ENCODE results near the gene SMTNL1. TPM values are rescaled to one million over a fixed set of nuclear protein-coding genes. Genes with fewer than 3 reads are reported as not detected.

Gene SMTNL1, protein sequence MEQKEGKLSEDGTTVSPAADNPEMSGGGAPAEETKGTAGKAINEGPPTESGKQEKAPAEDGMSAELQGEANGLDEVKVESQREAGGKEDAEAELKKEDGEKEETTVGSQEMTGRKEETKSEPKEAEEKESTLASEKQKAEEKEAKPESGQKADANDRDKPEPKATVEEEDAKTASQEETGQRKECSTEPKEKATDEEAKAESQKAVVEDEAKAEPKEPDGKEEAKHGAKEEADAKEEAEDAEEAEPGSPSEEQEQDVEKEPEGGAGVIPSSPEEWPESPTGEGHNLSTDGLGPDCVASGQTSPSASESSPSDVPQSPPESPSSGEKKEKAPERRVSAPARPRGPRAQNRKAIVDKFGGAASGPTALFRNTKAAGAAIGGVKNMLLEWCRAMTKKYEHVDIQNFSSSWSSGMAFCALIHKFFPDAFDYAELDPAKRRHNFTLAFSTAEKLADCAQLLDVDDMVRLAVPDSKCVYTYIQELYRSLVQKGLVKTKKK
- not detected in 2 replicates for polyA plus RNA-seq (2011; rRNA removed)
- not detected in 2 replicates for polyA plus RNA-seq (2012; cell fraction: cytosol; rRNA removed)
- polyA plus RNA-seq (2012; cell fraction: nucleus; rRNA removed) = not detected in 2 replicates
- not detected in 3 replicates for polyA plus RNA-seq (2017; fragmentation: RNase III; extraction: RNeasy Plus Mini Kit Qiagen cat#74134 plus additional on column Dnase treatment)
- polyA minus RNA-seq (2011; rRNA and poly(A)+ RNA removed) = not detected in 2 replicates

DNA sequence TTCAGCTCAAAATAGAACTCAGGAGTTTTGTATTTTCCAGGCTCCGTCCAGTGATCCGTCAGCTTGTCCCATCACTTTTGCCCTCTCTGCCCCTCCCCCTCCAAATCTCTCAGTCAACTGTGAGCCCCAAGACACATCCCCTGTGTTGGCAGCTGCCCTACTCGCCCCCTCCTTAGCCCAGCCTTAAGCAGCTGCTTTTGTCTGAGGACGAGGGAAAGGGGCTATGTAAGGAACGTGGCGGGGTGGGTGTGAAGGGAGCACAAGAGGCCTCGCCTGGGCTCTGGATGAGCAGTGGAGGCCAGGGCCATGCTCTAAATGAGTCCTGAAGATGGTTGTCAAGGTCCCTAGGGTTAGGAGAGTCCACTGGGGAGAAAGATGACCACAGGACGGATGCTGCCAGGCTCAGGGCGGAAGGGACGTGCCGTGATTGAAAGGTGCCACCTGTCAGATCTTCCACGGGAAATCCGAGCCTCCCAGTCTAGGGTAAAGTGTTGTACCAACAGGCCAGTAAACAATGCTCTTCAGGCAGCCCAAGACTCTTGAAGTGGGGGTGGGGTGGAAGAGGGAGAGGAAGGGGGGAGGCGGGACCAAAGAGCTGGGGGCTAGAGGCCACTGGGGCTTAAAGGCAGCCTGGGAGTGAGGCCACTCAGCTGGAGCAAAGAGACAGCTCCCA lies at the start of gene SMTNL1:
Gene SMTNL1 (plus strand): TSS at position 649 of the 673 bp plus-strand sequence. CDS start 5,048 bp downstream, outside the sequence.
- no peak for TF ChIP-seq NFE2L2 (conservative IDR thresholded peaks at IDR 0.05; ENCODE audit: low read length)
- no peak for TF ChIP-seq RCOR1 (IDR thresholded peaks at IDR 0.05; ENCODE audit: low read depth, low read length)
- no peak for TF ChIP-seq POLR2AphosphoS2 (conservative IDR thresholded peaks at IDR 0.05; ENCODE audit: low read length)
- TF ChIP-seq EHMT2 (IDR thresholded peaks at IDR 0.05; ENCODE audit: low read depth) = no peak
- TF ChIP-seq JUN (IDR thresholded peaks at IDR 0.05) = no peak
- no peak for TF ChIP-seq CHD2 (IDR thresholded peaks at IDR 0.05; ENCODE audit: low read length, partially characterized antibody)
- TF ChIP-seq HES2 (IDR thresholded peaks at IDR 0.05) = no peak
- TF ChIP-seq KDM1A (IDR thresholded peaks at IDR 0.05; ENCODE audit: low read depth) = no peak
- no peak for TF ChIP-seq CHD4 (IDR thresholded peaks at IDR 0.05; ENCODE audit: borderline replicate concordance)
- FAIRE-seq = no peak

GRCh38 chr11:57487920-57488659 lies 49.3 kb upstream of the SMTNL1 start:
- no peak for TF ChIP-seq NFE2L2 (conservative IDR thresholded peaks at IDR 0.05; ENCODE audit: low read length)
- no peak for TF ChIP-seq EP300 (IDR thresholded peaks at IDR 0.05)
- TF ChIP-seq EHF (CRISPR knock-in tag; IDR thresholded peaks at IDR 0.05) = no peak
- TF ChIP-seq, protein P1, sequence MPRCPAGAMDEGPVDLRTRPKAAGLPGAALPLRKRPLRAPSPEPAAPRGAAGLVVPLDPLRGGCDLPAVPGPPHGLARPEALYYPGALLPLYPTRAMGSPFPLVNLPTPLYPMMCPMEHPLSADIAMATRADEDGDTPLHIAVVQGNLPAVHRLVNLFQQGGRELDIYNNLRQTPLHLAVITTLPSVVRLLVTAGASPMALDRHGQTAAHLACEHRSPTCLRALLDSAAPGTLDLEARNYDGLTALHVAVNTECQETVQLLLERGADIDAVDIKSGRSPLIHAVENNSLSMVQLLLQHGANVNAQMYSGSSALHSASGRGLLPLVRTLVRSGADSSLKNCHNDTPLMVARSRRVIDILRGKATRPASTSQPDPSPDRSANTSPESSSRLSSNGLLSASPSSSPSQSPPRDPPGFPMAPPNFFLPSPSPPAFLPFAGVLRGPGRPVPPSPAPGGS (IDR thresholded peaks at IDR 0.05) = no peak
- TF ChIP-seq FOSL2 (IDR thresholded peaks at IDR 0.05) = no peak
- no peak for TF ChIP-seq FOSL2 (CRISPR knock-in tag; IDR thresholded peaks at IDR 0.05)
- no peak for TF ChIP-seq SREBF2 (IDR thresholded peaks at IDR 0.05)
- no peak for TF ChIP-seq TP53 (CRISPR knock-in tag; IDR thresholded peaks at IDR 0.05)
- TF ChIP-seq NR3C1 (IDR thresholded peaks at IDR 0.05) = no peak
- no peak for TF ChIP-seq JUNB (IDR thresholded peaks at IDR 0.05)
- no peak for TF ChIP-seq POLR2A (IDR thresholded peaks at IDR 0.05; ENCODE audit: low read length)
- TF ChIP-seq, protein P2, sequence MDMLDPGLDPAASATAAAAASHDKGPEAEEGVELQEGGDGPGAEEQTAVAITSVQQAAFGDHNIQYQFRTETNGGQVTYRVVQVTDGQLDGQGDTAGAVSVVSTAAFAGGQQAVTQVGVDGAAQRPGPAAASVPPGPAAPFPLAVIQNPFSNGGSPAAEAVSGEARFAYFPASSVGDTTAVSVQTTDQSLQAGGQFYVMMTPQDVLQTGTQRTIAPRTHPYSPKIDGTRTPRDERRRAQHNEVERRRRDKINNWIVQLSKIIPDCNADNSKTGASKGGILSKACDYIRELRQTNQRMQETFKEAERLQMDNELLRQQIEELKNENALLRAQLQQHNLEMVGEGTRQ (IDR thresholded peaks at IDR 0.05) = no peak
- TF ChIP-seq ZNF302 (CRISPR knock-in tag; IDR thresholded peaks at IDR 0.05) = no peak
- TF ChIP-seq, protein P3, sequence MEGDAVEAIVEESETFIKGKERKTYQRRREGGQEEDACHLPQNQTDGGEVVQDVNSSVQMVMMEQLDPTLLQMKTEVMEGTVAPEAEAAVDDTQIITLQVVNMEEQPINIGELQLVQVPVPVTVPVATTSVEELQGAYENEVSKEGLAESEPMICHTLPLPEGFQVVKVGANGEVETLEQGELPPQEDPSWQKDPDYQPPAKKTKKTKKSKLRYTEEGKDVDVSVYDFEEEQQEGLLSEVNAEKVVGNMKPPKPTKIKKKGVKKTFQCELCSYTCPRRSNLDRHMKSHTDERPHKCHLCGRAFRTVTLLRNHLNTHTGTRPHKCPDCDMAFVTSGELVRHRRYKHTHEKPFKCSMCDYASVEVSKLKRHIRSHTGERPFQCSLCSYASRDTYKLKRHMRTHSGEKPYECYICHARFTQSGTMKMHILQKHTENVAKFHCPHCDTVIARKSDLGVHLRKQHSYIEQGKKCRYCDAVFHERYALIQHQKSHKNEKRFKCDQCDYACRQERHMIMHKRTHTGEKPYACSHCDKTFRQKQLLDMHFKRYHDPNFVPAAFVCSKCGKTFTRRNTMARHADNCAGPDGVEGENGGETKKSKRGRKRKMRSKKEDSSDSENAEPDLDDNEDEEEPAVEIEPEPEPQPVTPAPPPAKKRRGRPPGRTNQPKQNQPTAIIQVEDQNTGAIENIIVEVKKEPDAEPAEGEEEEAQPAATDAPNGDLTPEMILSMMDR (IDR thresholded peaks at IDR 0.05) = no peak
- TF ChIP-seq MAX (IDR thresholded peaks at IDR 0.05) = no peak
- Histone ChIP-seq H3K4me2 (no peak overlapping the region), H3K27ac (no peak overlapping the region), H3K4me1 (peaks cover 3% of the 10 kb centered on the region; the same call in 1 of the 3 replicates), H3K4me3 (no peak overlapping the region), H3K9me3 (no peaks in the 10 kb centered on the region)
- ATAC-seq (no peak), FAIRE-seq (no peak), DNase-seq (ENCODE audit: low read depth in 1 of 2, low spot score in 1 of 2) (no peak)
- ChIA-PET POLR2A (no interaction called here), CTCF (interaction anchor here (0.8 to 22.5 kb wide), 8 partner anchors 7 to 156 kb away, joined by 3 to 299 read pairs (median 6); partner anchors contain the start of genes RTN4RL2 and TIMM10)
- 69% methylated on average over 6 of the region's 6 CpGs for WGBS (ENCODE audit: missing lambda C conversion rate)

More for the DNA sequence above, at the start of gene SMTNL1:
- 53% methylated on average over 14 of the region's 14 CpGs for WGBS (ENCODE audit: missing lambda C conversion rate)
- no peak within 1 kb of the TSS for H3K4me2 ChIP-seq
- H3K9me3 ChIP-seq = no peaks in the 10 kb centered on the region
- CTCF ChIA-PET = interaction anchor here (1.1 to 2.5 kb wide), 5 partner anchors 10 to 190 kb away, joined by 3 to 20 read pairs (median 4); partner anchors contain the start of gene UBE2L6
- POLR2A ChIA-PET = no interaction called here
- ATAC-seq (no peak), DNase-seq (ENCODE audit: low read depth in 1 of 2, low spot score in 1 of 2) (no peak)
- no peak within 1 kb of the TSS for H3K4me3 ChIP-seq
- no peaks in the 10 kb centered on the region for H3K4me1 ChIP-seq
- H3K27ac ChIP-seq = no peak within 1 kb of the TSS
